H1 (cell line): ENCODE data around the gene CIRBP. TPM values are rescaled to one million over a fixed set of nuclear protein-coding genes. Genes with fewer than 3 reads are reported as not detected.

ENCODE experiments used
- CTCF ChIA-PET: fragments of 300-600 bp; sonication (Branson Sonifier 250); formaldehyde crosslinking; loops from one replicate; lab custom pipeline; 2021; ENCODE audit not compliant: partially characterized antibody; lab: Charles Lee
- POLR2A ChIA-PET: fragments of 300-600 bp; sonication (Branson Sonifier 250); formaldehyde crosslinking; loops from one replicate; lab custom pipeline; 2021; ENCODE audit warnings: inconsistent platforms; ENCODE audit not compliant: partially characterized antibody; lab: Charles Lee
- DNase-seq, 2 experiments: peaks; one replicate each; pipeline versions ENCODE4 v3.0.0 to v3.0.0-alpha.2; 2010 to 2022; ENCODE audit warnings: low spot score in 2 of 2, low read depth in 1 of 2, mixed read lengths in 1 of 2
- FAIRE-seq: peaks from 2 replicates; lab custom pipeline; 2011; peaks lifted over from hg19 to GRCh38; lab: Jason Lieb, UNC
- H2AFZ ChIP-seq: 2 replicates; pipeline ENCODE4 v1.8.1; 2012; ENCODE audit warnings: low read length, inconsistent platforms
- H2AK5ac ChIP-seq: 2 replicates; pipeline ENCODE4 v1.6.1; 2013; ENCODE audit warnings: low read depth, low read length
- H2BK120ac ChIP-seq: replicated peaks from 2 replicates; pipeline ENCODE3; 2013; ENCODE audit warnings: low read depth, low read length, inconsistent platforms
- H2BK12ac ChIP-seq: 2 replicates; pipeline ENCODE4 v1.6.1; 2013; ENCODE audit warnings: low read depth, low read length
- H2BK15ac ChIP-seq: 2 replicates; pipeline ENCODE4 v1.6.1; 2013; ENCODE audit warnings: low read length
- H2BK20ac ChIP-seq: 2 replicates; pipeline ENCODE4 v1.6.1; 2013; ENCODE audit warnings: low read length
- H2BK5ac ChIP-seq: 2 replicates; pipeline ENCODE4 v1.6.1; 2013; ENCODE audit warnings: low read depth, low read length
- H3K14ac ChIP-seq: 2 replicates; pipeline ENCODE4 v1.6.1; 2013; ENCODE audit warnings: inconsistent platforms; ENCODE audit not compliant: insufficient read length
- H3K18ac ChIP-seq: 2 replicates; pipeline ENCODE4 v1.6.1; 2013; ENCODE audit warnings: low read length; ENCODE audit errors: extremely low read depth
- H3K23ac ChIP-seq: 2 replicates; pipeline ENCODE4 v1.6.1; 2013; ENCODE audit warnings: inconsistent platforms; ENCODE audit not compliant: insufficient read length
- H3K23me2 ChIP-seq: 2 replicates; pipeline ENCODE4 v1.6.1; 2013; ENCODE audit warnings: low read depth, low read length
- H3K27ac ChIP-seq: 2 replicates; pipeline ENCODE4 v1.6.1; 2011; ENCODE audit warnings: low read depth, low read length, inconsistent platforms
- H3K27me3 ChIP-seq, 4 experiments: replicated peaks in 1 of 4; 1 replicate in 1 of 4; 2 replicates in 3 of 4; pipeline versions ENCODE4 v1.6.1 to v1.8.1; 2011 to 2013; ENCODE audit warnings: low read length in 3 of 4, mild to moderate bottlenecking in 3 of 4, inconsistent platforms in 2 of 4, mixed read lengths in 2 of 4, moderate library complexity in 1 of 4; ENCODE audit not compliant: control insufficient read depth in 3 of 4, insufficient read depth in 3 of 4; ENCODE audit errors: extremely low read depth in 1 of 4
- H3K36me3 ChIP-seq, 4 experiments: 2 replicates each; pipeline versions ENCODE4 v1.6.1 to v1.8.1; 2011 to 2013; ENCODE audit warnings: mild to moderate bottlenecking in 4 of 4, low read length in 3 of 4, moderate library complexity in 2 of 4, control low read depth in 1 of 4, inconsistent platforms in 1 of 4; ENCODE audit not compliant: insufficient read depth in 4 of 4, control insufficient read depth in 2 of 4
- H3K4ac ChIP-seq: replicated peaks from 2 replicates; pipeline ENCODE3; 2013; ENCODE audit warnings: low read length, low read depth, mixed read lengths, inconsistent platforms; ENCODE audit not compliant: insufficient read length
- H3K4me1 ChIP-seq, 4 experiments: replicated peaks in 1 of 4; 1 replicate in 1 of 4; 2 replicates in 3 of 4; pipeline versions ENCODE4 v1.6.1 to v1.8.1; 2011 to 2013; ENCODE audit warnings: low read length in 3 of 4, inconsistent platforms in 2 of 4, mixed read lengths in 1 of 4; ENCODE audit not compliant: insufficient read depth in 4 of 4, control insufficient read depth in 3 of 4
- H3K4me2 ChIP-seq, 2 experiments: 2 replicates each; pipeline versions ENCODE4 v1.6.1 to v1.8.1; 2011 to 2013; ENCODE audit warnings: low read depth in 2 of 2, low read length in 2 of 2, control low read depth in 1 of 2, inconsistent platforms in 1 of 2, mild to moderate bottlenecking in 1 of 2; ENCODE audit not compliant: insufficient read depth in 1 of 2
- H3K4me3 ChIP-seq, 4 experiments: fragments of 200-600, 300-600 bp in 1 of 4; sonication (generic), shearing (Covaris generic), sonication (Bioruptor Twin) in 1 of 4; 2 replicates each; pipeline versions ENCODE4 v1.5.1 to v1.8.1; 2011 to 2016; ENCODE audit warnings: low read length in 4 of 4, low read depth in 3 of 4, control low read depth in 2 of 4, inconsistent platforms in 2 of 4, mild to moderate bottlenecking in 2 of 4, mixed read lengths in 1 of 4, moderate library complexity in 1 of 4; ENCODE audit not compliant: insufficient read depth in 2 of 4; ENCODE audit errors: extremely low read depth in 1 of 4
- H3K56ac ChIP-seq: replicated peaks from 2 replicates; pipeline ENCODE3; 2013; ENCODE audit warnings: low read depth, mild to moderate bottlenecking, mixed read lengths, low read length, inconsistent platforms; ENCODE audit not compliant: insufficient read length
- H3K79me1 ChIP-seq: 2 replicates; pipeline ENCODE4 v1.6.1; 2013; ENCODE audit warnings: low read depth, low read length, control low read depth
- H3K79me2 ChIP-seq, 2 experiments: 2 replicates each; pipeline versions ENCODE4 v1.6.1 to v1.8.1; 2012 to 2013; ENCODE audit warnings: low read length in 2 of 2, mild to moderate bottlenecking in 2 of 2, inconsistent platforms in 1 of 2; ENCODE audit not compliant: insufficient read depth in 2 of 2, control insufficient read depth in 1 of 2
- H3K9ac ChIP-seq, 4 experiments: replicated peaks in 1 of 4; 1 replicate in 1 of 4; 2 replicates in 3 of 4; pipeline versions ENCODE4 v1.6.1 to v1.8.1; 2011 to 2013; ENCODE audit warnings: low read depth in 3 of 4, low read length in 3 of 4, control low read depth in 2 of 4, mild to moderate bottlenecking in 2 of 4, moderate library complexity in 2 of 4, inconsistent platforms in 1 of 4; ENCODE audit errors: extremely low read depth in 1 of 4
- H3K9me3 ChIP-seq, 2 experiments: 2 replicates each; pipeline versions ENCODE4 v1.6.1 to v1.8.1; 2012 to 2013; ENCODE audit warnings: mild to moderate bottlenecking in 2 of 2, moderate library complexity in 2 of 2, control low read depth in 1 of 2, inconsistent platforms in 1 of 2, low read depth in 1 of 2, low read length in 1 of 2, mixed read lengths in 1 of 2; ENCODE audit not compliant: insufficient read depth in 2 of 2
- H4K20me1 ChIP-seq, 2 experiments: replicated peaks in 1 of 2; 2 replicates each; pipeline versions ENCODE3 to v1.8.1; 2011 to 2013; ENCODE audit warnings: inconsistent platforms in 2 of 2, low read length in 2 of 2, mild to moderate bottlenecking in 1 of 2; ENCODE audit not compliant: insufficient read depth in 2 of 2, control insufficient read depth in 1 of 2
- H4K5ac ChIP-seq: 2 replicates; pipeline ENCODE4 v1.6.1; 2013; ENCODE audit warnings: low read length, low read depth, mixed read lengths, inconsistent platforms; ENCODE audit not compliant: insufficient read length
- H4K8ac ChIP-seq: 2 replicates; pipeline ENCODE4 v1.8.0; 2013; ENCODE audit warnings: mild to moderate bottlenecking, moderate library complexity, low read length, inconsistent platforms; ENCODE audit not compliant: insufficient read depth; ENCODE audit errors: extremely low read depth
- H4K91ac ChIP-seq: replicated peaks from 2 replicates; pipeline ENCODE3; 2013; ENCODE audit warnings: low read length, mixed read lengths, inconsistent platforms; ENCODE audit not compliant: insufficient read length
- BACH1 ChIP-seq: IDR thresholded peaks from 2 replicates; pipeline ENCODE4 v1.6.1; 2012; ENCODE audit warnings: low read length, improper control_type of control experiment
- CHD2 ChIP-seq: IDR thresholded peaks from 2 replicates; pipeline ENCODE4 v1.6.1; 2012; ENCODE audit warnings: low read length, improper control_type of control experiment
- EGR1 ChIP-seq: IDR thresholded peaks from 2 replicates; pipeline ENCODE4 v1.6.1; 2011; ENCODE audit warnings: low read depth, low read length, borderline replicate concordance
- EP300 ChIP-seq, 2 experiments: IDR thresholded peaks; 1 replicate in 1 of 2; 2 replicates in 1 of 2; pipeline ENCODE4 v1.6.1; 2011 to 2012; ENCODE audit warnings: low read depth in 2 of 2, low read length in 2 of 2, mild to moderate bottlenecking in 2 of 2, borderline replicate concordance in 1 of 2, inconsistent platforms in 1 of 2, moderate library complexity in 1 of 2
- HDAC2 ChIP-seq, 2 experiments: fragments of 300-600 bp in 1 of 2; sonication (generic) in 1 of 2; IDR thresholded peaks; 2 replicates each; pipeline ENCODE4 v1.6.1; 2011 to 2012; ENCODE audit warnings: low read depth in 2 of 2, low read length in 2 of 2, mild to moderate bottlenecking in 2 of 2, moderate library complexity in 2 of 2, borderline replicate concordance in 1 of 2, inconsistent platforms in 1 of 2
- HDAC6 ChIP-seq: IDR thresholded peaks from one replicate; pipeline ENCODE4 v1.7.1; 2012; ENCODE audit warnings: low read depth, mild to moderate bottlenecking, inconsistent platforms, low read length, moderate library complexity
- MAFK ChIP-seq: IDR thresholded peaks from 2 replicates; pipeline ENCODE4 v1.6.1; 2012; ENCODE audit warnings: low read depth, mild to moderate bottlenecking, improper control_type of control experiment, low read length
- POLR2A ChIP-seq, 2 experiments: IDR thresholded peaks; 1 replicate in 1 of 2; 2 replicates in 1 of 2; pipeline ENCODE4 v1.6.1; 2011; ENCODE audit warnings: low read depth in 2 of 2, low read length in 2 of 2, mild to moderate bottlenecking in 2 of 2; ENCODE audit errors: control extremely low read depth in 1 of 2
- POLR2AphosphoS5 ChIP-seq: IDR thresholded peaks from 2 replicates; pipeline ENCODE4 v1.6.1; 2011; ENCODE audit warnings: low read depth, low read length
- RFX5 ChIP-seq: IDR thresholded peaks from 2 replicates; pipeline ENCODE4 v1.6.1; 2011; ENCODE audit warnings: low read depth, low read length, improper control_type of control experiment, borderline replicate concordance
- SAP30 ChIP-seq: fragments of 300-600 bp; sonication (generic); IDR thresholded peaks from 2 replicates; pipeline ENCODE4 v1.7.1; 2012; ENCODE audit warnings: low read length, moderate library complexity, mild to moderate bottlenecking, inconsistent platforms; ENCODE audit not compliant: insufficient read depth, insufficient replicate concordance
- SP1 ChIP-seq: IDR thresholded peaks from 2 replicates; pipeline ENCODE4 v1.6.1; 2011; ENCODE audit warnings: low read depth, low read length
- ZNF274 ChIP-seq: IDR thresholded peaks from 2 replicates; pipeline ENCODE4 v1.7.0; 2012; ENCODE audit warnings: low read length, borderline replicate concordance; ENCODE audit errors: extremely low read depth
- WGBS, 2 experiments: shearing (Covaris generic) in 1 of 2; methylation state at CpG; one replicate each; pipeline versions ENCODE4 v1.1.6 to v1.1.7; 2013 to 2015; ENCODE audit warnings: low lambda C conversion rate in 2 of 2, mixed read lengths in 2 of 2, inconsistent platforms in 1 of 2, low coverage in 1 of 2, missing lambda C conversion rate in 1 of 2; ENCODE audit not compliant: insufficient replicate concordance in 2 of 2, insufficient coverage in 1 of 2, insufficient read length in 1 of 2; ENCODE audit errors: extremely low coverage in 1 of 2, missing lambda C conversion rate in 1 of 2; 5-methylcytosine and 5-hydroxymethylcytosine counted together
- polyA plus RNA-seq, 7 experiments: library from polyadenylated mRNA; depleted of rRNA in 3 of 7; stranded (reverse) in 5 of 7; unstranded in 2 of 7; fragments of >200 nt in 5 of 7; fragments of 200-250 nt in 2 of 7; gene quantifications; 1 replicate in 5 of 7; 2 replicates in 1 of 7; 4 replicates in 1 of 7; pipeline versions ENCODE4 v1.2.1 to v1.2.3, GENCODE V29; 2011 to 2013; ENCODE audit warnings: missing spikeins in 2 of 7, mixed read lengths in 2 of 7
- total RNA-seq: library from RNA; stranded (reverse); fragmentation: NEBNext Ultra II Directional; extraction: Animal tissue kit (Norgen Biotek cat#: 25700); gene quantifications from 2 replicates; pipeline ENCODE4 v1.2.1, GENCODE V29; 2021

CIRBP gene
- total and polyA plus RNA-seq, 2 of the 8 experiments (the other 6 are each of a cell fraction or from before 2014, with no cell fraction given): 175 to 199 TPM

DNA sequence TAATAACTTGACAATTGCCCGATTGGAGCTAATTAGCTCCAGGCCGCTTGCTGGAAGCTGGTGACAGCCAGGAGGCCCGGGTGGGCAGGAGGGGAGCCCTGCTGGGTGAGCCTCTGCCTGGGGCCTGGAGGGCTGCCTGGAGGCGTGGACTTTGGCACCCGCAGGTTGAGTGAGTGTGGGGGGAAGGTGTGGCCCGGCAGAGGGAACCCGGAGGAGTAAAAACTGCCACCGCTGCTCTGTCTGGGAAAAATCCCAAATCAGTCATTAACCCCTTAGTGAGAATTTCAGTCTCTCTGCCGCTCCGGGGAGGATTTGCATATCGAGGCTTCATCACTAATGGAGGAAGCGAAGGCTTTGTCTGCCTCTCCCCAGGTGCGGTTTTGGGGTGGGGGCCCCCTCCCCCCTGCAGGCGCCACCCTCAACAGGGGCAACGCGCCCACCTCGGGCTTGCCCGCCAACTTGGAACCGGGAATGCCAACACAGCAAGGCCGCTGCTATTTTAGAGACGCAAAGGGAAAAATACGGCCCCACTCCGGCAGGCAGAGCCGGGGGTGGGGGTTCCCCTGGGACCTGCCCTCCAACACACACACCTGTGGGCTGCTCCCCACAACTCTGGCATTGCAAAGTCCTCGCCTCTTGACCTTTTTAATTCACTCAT, 22.8 kb downstream of the CIRBP start:
- Histone ChIP-seq H3K4me3 (no peak overlapping the region), H3K27me3 (peaks cover 0 to 2% (median 1%) of the 10 kb centered on the region in 4 experiments; a peak in 2 of 7 replicates), H2BK120ac (no peak overlapping the region), H3K27ac (no peak overlapping the region), H3K9ac (no peak overlapping the region), H3K4me1 (peaks cover 0 to 8% (median under 1%) of the 10 kb centered on the region in 4 experiments; a peak in 4 of 7 replicates), H3K23me2 (peaks cover 2% of the 10 kb centered on the region; the same call in 1 of the 2 replicates), H3K79me2 (no peaks in the 10 kb centered on the region), H4K5ac (no peak overlapping the region), H3K4ac (no peak overlapping the region), H3K79me1 (peaks cover 2% of the 10 kb centered on the region; the same call in 1 of the 2 replicates), H2AK5ac (no peak overlapping the region; the same call in 1 of the 2 replicates), H3K36me3 (no peaks in the 10 kb centered on the region), H2AFZ (no peak overlapping the region), H2BK5ac (no peak overlapping the region), H2BK12ac (no peak overlapping the region), H3K14ac (no peak overlapping the region), H3K23ac (no peak overlapping the region), H4K20me1 (peaks cover 7 to 8% of the 10 kb centered on the region in 2 experiments), H4K91ac (no peak overlapping the region), H3K9me3 (no peaks in the 10 kb centered on the region), H3K56ac (no peak overlapping the region), H4K8ac (no peak overlapping the region), H2BK15ac (no peak overlapping the region), H3K18ac (no peak overlapping the region), H3K4me2 (no peak overlapping the region), H2BK20ac (no peak overlapping the region)
- DNase-seq (no peak), FAIRE-seq (no peak)
- 85% methylated on average over 25 of the region's 25 CpGs; no CpG with 5 or more reads in 1 of the 2 experiments for WGBS, 2 experiments
- CTCF ChIA-PET: interaction anchor here (0.5 to 0.7 kb wide), 2 partner anchors 25 to 185 kb away, joined by 3 read pairs; no protein-coding TSS in a partner anchor
- POLR2A ChIA-PET: interaction anchor here (0.8 to 2.5 kb wide), 3 partner anchors 19 to 175 kb away, joined by 3 to 16 read pairs (median 5); partner anchors contain the start of gene CIRBP
- no peak for TF ChIP-seq SP1
- no peak for TF ChIP-seq HDAC2 (IDR thresholded peaks at IDR 0.05; ENCODE audit: borderline replicate concordance in 1 of 2, low read depth in 2 of 2, low read length in 2 of 2)
- no peak for TF ChIP-seq POLR2AphosphoS5
- TF ChIP-seq ZNF274: no peak
- no peak for TF ChIP-seq HDAC6
- TF ChIP-seq EP300 (IDR thresholded peaks at IDR 0.05; ENCODE audit: borderline replicate concordance in 1 of 2, low read depth in 2 of 2, low read length in 2 of 2): no peak
- no peak for TF ChIP-seq RFX5
- TF ChIP-seq EGR1: no peak
- TF ChIP-seq MAFK: no peak
- TF ChIP-seq POLR2A (IDR thresholded peaks at IDR 0.05; ENCODE audit: control extremely low read depth in 1 of 2, low read depth in 2 of 2, low read length in 2 of 2): no peak
- TF ChIP-seq SAP30: no peak
- TF ChIP-seq CHD2: no peak
- no peak for TF ChIP-seq BACH1
